G401 (cell line): ENCODE data around the gene COPB1. TPM values are rescaled to one million over a fixed set of nuclear protein-coding genes. Genes with fewer than 3 reads are reported as not detected.

Source experiments
- DNase-seq: peaks from one replicate; pipeline ENCODE4 v3.0.0-alpha.2; 2015; ENCODE audit warnings: low spot score
- in situ Hi-C: cut with HindIII; loops from 2 replicates; pipeline ENCODE4 v1.10.0; 2016; ENCODE audit warnings: low sequenced_read_pairs, mixed read lengths
- total RNA-seq: library from RNA; depleted of rRNA; stranded (reverse); fragments of >200 nt; shearing (Covaris generic); gene quantifications from 2 replicates; pipeline ENCODE4 v1.2.3, GENCODE V29; 2014; rRNA removed

The COPB1 gene
- total RNA-seq, 1 experiment from 2014 or later = 226 TPM

GRCh38 chr11:14409891-14410290, 89.7 kb downstream of the COPB1 start:
- DNase-seq = no peak
- in situ Hi-C loops = no loop called here

- in situ Hi-C loops = no loop called here
- no peak for DNase-seq
Observed at GRCh38 chr11:14408612-14409011, 91.0 kb downstream of the COPB1 start.

Other genes with a start within 250 kb of the COPB1 start
- 62.8 and 78.0 TPM in 2 replicates for gene RRAS2, start 140.6 kb downstream of the COPB1 start, total RNA-seq
- gene PSMA1, start 20.6 kb upstream of the COPB1 start, total RNA-seq = 389 and 414 TPM in 2 replicates
- gene PDE3B, start 144.0 kb upstream of the COPB1 start, total RNA-seq = 6.5 and 9.8 TPM in 2 replicates